SW480 (cell line): ENCODE data around the gene KLHL2.
"Not testable (repeated sequence)": the region's sequence is repeated elsewhere in the genome, so short reads cannot be mapped to it uniquely, and the experiment has no call there.

ENCODE experiments used
- DNase-seq: peaks from one replicate; pipeline ENCODE4 v3.0.0-alpha.2; 2016; ENCODE audit warnings: low spot score

KLHL2 gene, protein sequence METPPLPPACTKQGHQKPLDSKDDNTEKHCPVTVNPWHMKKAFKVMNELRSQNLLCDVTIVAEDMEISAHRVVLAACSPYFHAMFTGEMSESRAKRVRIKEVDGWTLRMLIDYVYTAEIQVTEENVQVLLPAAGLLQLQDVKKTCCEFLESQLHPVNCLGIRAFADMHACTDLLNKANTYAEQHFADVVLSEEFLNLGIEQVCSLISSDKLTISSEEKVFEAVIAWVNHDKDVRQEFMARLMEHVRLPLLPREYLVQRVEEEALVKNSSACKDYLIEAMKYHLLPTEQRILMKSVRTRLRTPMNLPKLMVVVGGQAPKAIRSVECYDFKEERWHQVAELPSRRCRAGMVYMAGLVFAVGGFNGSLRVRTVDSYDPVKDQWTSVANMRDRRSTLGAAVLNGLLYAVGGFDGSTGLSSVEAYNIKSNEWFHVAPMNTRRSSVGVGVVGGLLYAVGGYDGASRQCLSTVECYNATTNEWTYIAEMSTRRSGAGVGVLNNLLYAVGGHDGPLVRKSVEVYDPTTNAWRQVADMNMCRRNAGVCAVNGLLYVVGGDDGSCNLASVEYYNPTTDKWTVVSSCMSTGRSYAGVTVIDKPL

DNA sequence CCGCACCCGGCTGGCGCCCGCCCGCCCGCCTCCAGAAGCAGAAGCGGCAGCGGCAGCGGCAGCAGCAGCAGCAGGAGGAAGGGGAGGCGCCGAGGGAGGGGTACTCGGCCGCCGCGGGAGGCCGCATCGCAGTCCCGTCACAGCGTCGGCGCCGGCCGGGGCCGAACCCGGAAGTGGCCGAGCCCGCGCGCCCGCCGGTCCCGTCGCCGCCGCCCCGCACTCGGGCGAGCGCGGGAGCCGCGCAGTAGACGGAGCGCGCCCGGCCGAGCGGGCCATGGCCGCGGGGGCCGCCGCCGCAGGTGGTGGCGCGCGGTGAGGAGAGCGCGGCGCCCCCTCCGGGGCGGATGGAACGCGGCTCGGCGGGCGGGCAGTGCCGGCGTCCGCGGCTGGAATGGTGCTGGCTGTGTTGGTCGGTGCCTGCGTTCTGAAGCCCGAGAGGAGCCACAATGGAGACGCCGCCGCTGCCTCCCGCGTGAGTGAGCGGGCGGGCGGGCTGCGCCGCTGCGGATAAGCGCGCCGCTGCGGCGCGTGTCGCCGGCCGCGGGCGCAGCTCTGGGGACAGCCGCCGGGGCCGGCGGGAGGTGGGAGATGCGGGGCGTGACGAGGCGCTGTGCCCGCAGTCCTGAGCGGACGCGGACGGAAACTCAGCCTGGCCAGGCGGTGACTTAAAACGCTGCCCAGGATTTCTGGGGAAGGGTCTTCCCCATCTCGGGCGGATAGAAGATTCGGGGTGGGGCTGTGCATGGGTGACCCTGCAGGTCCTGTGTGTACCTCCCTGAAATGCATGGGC lies at the start of gene KLHL2:
KLHL2 (plus strand) TSS at position 131 of the 790 bp plus-strand sequence; CDS start at position 447, 316 bp downstream.
- DNase-seq, result peak; percentile 65

DNA sequence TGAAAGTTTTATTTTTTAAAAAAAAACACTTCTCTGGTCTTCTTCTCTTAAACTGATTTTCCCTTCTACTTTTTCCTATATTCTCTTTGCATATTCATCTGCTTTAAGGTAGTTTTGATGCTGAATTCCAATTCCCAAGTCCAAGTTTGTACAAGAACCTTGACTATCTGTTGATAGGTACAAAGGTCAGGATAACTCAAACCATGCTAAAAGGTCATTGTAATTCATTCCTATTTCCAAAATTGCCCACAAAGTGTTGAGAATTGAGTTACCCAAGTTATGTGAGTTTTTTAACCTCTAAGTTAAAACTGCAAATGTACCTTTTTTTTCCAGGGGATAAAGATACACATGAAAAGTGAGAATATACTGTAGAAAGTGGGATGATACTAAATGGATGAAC lies 48.6 kb upstream of the KLHL2 start:
- DNase-seq, result no peak

DNA sequence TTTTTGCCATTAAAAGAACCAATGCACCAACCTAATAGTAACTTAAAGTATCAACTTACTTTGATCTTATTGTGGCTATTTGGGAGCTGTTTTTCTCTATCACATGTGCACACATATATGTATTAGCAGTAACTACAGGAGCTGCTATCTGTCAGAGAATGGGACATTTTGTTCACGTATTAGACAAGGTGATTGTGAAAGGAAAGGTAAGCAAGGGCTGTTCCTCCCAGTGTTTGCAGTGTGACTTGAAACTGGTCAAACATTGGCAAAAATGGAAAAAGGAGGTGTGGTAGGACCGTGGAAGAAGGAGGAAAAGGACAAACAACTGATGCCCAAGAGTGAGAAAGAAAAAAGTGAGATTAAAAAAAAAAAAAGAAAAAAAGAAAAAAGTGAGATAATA lies 43.1 kb upstream of the KLHL2 start:
- DNase-seq, result no peak

DNA sequence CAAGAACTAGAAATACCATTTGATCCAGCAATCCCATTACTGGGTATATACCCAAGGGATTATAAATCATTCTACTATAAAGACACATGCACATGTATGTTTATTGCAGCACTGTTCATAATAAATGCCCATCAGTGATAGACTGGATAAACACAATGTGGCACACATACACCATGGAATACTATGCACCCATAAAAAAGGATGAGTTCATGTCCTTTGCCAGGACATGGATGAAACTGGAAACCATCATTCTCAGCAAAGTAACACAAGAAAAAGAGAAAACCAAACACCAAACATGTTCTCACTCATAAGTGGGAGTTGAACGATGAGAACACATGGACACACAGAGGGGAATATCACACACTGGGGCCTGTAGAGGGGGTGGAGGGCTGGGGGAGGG lies 40.5 kb upstream of the KLHL2 start:
- DNase-seq, result not testable (repeated sequence)

DNA sequence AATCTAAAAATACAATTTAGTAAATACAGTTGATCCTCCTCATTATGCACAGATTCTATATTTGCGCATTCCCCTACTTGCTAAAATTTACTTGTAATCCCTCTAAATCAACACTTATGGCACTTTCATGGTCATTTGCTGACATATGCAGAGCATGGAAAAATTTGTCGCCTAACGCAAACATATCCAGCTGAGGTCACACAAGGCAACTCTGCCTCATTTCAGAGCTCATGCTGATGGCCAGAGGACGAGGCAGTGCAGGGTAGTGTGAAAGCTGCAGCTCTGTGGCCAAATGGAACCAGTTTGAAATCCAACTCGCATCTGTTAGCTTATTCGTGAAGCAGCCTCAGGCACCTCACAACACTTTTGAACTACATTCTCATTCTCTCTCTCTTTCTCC lies 39.7 kb upstream of the KLHL2 start:
- no peak for DNase-seq

DNA sequence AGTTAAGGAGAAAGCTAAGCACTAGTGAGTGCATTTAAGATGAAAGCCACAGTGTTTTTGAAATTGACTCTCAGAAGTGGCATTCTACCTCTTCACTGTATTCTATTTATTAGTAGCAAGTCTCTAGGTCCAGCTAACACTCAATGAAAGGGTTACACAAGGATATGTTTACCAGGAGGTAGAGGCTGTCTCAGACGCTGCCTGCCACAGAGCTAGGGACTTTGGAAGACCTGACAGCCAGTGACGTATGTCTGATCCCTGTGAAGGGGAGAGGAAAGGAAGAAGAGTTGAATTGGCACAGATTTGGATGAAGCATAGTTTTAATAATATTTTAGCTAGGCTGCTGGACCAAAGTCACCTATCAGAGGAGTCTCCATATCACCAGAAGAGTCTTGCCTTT lies 36.5 kb upstream of the KLHL2 start:
- no peak for DNase-seq

DNA sequence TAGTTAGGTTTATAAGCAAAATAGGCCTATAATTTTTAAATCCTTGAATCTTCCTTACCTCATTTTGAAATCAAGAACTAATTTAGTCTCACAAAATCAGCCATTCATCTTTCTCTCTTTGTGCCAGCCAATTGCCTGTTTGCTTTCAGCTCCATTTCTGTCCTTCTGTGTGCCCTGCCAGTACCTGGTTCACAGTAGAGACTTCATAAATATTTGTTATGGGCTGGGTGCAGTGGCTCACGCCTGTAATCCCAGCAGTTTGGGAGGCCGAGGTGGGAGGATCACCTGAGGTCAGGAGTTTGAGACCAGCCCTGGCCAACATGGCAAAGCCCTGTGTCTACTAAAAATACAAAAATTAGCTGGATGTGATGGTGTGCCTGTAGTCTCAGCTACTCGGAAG lies 31.9 kb upstream of the KLHL2 start:
- not testable (repeated sequence) for DNase-seq

DNA sequence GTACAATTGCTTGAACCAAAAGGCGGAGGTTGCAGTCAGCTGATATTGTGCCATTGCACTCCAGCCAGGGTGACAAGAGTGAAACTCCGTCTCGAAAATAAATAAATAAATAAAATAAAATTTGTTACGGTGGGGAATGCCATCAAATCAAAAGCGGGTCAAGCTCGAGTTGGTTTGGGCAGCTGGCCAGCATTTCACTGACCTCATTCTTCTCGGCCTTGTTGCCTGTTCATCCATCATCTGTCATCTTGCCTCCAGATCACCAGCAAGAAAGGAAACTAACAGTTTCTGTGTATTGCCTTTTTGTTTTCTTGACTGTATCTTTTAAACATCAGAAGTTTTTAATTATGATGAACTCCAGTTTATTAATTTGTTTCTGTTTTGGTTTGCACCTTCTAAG lies 31.5 kb upstream of the KLHL2 start:
- no peak for DNase-seq

DNA sequence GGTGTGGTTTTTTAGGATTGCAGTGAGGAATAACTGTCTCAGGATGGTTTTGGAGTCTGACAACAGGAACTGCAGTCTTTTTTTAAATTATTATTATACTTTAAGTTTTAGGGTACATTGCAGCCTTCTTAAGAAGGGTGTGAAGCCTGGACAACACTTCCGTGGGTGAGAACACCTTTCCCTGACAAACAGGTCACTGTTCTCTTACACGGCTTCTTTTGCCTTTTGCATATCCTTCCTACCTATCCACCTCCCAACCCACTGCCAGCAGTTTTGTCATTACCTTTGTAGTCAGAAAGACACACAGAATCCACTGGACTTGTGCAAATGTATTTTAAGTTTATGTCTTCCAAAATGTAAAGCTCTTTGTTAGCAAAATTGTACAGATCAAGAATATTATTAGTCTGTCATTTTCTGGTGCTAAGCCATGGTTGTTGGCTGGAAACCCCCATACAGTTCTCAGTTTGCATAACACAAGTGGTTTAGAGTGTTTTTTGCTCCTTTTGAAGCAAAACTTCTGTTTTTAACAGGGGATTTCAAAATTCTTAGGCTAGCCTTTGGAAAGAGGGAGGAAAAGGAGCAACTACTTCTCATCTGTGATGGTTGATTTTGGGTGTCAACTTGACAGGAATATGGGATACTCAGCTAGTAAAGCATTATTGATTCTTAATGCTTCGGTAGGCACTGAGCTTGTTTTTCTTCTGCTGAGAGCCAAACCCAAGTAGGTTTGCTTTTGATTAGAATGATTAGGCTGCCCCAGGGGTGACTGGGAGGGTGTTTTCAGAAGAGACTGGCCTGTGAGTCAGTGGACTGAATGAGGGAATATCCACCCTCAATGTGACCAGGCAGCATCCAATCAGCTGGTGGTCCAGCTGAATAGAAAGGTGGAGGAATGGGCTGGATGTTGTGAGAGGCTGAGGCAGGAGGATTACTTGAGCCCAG lies 29.4 kb upstream of the KLHL2 start:
- DNase-seq, result no peak

DNA sequence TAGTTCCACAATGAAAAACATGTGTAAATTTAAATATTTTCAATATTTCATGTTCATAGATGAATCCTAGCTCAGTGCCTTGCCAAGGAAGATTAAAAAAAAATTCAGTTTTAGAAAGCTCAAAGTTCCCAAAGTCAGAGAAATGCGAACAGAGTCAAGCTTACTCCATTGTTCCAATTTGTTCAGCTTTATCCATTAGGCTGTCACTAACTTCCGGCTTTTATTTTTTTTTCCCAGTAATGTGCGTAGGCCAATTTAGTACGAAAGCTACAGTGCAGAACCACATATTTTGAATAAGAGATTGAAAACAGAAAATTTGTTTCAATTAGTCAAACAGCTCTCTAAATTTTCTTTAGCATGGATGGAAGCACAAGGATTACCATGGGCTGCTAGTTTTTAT lies 23.1 kb upstream of the KLHL2 start:
- DNase-seq, result no peak

DNA sequence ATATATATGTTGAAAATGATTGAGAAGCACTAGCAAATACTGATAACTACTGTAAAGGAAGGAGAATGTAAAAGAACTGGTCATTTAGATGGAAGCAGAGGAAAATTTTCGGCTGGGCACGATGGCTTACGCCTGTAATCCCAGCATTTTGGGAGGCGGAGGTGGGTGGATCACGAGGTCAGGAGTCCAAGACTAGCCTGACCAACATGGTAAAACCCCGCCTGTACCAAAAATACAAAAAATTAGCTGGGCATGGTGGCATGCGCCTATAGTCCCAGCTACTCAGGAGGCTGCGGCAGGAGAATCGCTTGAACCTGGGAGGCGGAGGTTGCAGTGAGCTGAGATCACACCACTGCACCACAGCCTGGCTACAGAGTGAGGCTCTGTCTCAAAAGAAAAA lies 22.4 kb upstream of the KLHL2 start:
- DNase-seq, result not testable (repeated sequence)

DNA sequence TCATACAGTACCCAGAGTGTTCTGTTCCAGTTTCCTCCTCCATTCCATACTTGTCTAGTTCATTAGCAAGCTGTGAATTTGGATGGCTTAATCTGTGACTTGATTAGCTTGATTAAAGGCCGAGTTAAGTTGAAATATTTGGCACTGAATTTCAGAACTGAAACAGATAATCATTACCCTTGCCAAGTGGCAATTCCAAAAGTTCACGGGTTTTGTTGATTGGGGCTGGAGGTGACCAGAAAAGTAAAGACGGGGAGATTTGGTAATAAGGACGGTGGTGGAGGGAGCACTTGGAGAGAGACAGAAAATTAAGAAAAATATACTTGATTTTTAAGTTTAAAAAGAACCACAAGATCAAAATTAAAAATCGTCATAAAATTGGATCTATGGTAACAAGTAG lies 21.9 kb upstream of the KLHL2 start:
- DNase-seq, result no peak

DNA sequence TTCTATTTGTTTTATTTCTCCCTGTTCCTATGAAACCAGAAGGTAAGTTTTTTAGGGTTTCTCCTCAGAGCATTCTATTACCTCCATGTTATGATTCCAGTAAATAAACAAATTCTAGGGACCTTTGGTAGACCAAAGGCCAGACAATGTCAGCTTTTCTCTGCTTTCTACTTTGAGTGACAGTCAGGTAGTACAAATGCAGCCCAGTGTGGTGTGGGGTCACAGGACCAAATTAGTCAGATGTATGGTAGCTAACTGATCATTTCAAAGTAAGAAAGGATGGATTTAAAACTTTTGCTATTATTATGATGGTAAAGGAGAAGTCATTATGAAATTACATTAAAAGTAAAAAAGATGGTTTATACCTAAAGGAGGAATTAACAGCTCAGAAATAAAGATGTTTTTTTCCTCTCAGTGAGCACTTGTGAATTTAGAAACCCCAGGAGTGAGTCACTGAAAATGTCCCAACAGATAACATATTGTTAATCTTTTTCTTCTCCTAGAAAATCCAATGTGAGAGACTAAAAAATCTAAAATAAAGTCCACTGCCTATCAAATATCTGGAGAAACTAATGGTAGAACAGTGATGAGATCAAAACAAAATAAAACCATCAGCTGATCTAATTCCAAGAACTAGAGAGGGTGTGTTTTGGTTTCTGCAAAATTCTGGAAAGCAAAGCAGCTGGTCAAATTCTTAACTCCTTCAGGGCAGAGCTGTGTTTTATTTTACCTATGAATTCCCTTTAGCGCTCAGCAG lies 16.6 kb upstream of the KLHL2 start:
- no peak for DNase-seq

DNA sequence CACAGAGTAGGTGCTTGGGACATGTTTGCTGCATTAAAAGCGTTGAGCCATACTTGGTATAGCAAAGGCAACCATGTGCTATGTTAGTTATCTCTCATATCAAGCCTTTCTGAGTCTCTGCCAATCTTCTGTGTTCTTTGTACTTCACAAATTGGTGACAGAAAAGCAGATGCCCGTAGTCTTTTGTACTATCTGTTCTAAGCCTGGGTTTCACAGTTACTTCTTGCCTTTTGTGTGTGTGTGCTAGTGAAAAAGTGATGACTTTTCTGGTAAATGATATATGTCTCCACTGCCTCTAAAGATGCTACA lies 16.1 kb upstream of the KLHL2 start:
- no peak for DNase-seq

DNA sequence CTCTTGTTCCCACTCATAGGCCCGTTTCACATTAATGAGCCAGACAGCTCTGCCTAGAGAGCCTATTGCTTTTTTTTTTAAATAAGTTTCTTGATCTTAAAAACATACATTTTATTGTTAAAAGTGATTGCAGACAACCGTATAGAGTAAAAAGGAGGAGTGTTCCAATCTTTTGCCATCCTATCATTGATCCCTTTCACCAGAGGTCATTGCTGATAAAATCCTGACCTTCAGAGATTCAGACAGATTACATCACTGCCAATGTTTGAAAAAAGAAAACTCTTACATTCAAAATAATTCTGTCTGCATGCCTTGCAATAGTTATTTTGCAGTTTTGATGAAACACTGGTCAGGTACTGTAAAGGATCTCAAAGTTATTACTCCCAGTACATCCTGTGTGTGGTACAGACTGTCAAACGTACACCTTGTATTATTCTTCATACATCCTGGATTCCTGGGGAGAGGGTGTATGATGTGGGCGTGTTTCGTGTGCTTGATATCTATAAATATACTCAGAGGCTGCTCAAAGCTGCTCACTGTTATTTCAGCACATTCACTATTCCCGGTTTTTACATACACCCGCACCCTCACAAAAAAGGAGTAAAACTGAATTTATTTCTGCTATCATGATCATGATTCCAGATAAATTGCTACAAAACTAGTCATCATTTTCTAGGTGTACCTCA lies 15.4 kb upstream of the KLHL2 start:
- DNase-seq, result no peak

DNA sequence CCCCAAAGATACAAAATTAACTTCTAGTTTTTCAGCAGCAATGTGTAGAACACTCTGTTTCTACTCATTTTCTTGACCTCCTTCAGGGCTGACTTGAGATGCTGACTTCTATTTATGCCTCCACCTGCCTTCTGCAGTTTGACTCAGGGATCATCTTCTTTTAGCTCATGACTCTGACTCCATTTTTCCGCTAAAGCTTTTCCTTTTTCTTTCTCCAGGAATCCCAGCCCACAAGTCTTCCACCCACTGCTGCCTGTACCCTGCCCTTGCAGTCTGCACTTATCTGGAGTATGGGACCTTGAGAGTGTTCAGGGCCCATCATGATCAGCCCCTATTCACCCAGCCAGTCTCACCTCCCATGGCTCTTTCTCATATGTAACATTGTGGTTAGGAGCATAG lies 14.9 kb upstream of the KLHL2 start:
- DNase-seq, result no peak

DNA sequence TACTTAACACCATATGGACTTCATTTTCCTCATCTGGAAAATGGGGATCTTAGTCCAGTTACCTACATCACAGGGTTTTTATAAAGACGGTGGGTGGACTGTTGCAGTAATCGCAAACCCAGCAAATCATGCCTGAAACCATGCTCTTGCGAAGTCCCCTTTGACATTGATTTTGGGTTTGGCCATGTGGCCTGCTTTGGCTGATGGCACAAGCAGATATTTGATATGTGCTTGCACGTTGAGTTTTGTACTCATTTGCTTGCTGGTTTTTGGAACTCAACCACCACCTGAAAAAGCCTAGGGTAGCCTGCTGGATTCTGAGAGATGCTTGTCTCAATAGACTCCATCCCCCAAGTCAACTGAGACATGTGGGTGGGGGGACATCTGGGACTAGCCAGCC lies 14.4 kb upstream of the KLHL2 start:
- DNase-seq, result no peak

DNA sequence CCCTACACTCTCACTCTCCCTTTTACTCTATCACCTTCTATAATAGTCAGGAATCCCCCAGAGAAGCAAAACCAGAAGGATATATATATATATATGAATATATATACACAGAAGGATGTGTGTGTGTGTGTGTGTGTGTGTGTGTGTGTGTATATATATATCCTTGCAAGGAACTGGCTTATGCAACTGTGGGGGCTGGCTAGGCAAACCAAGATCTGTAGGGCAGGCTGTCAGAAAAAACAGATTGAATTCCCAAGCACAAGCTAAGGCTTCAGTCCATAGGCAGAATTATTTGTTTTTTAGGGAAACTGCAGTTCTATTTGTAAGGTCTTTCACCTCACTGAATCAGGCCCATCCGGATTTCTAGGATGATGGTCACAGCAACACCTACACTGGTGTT lies 13.0 kb upstream of the KLHL2 start:
- DNase-seq, result no peak

DNA sequence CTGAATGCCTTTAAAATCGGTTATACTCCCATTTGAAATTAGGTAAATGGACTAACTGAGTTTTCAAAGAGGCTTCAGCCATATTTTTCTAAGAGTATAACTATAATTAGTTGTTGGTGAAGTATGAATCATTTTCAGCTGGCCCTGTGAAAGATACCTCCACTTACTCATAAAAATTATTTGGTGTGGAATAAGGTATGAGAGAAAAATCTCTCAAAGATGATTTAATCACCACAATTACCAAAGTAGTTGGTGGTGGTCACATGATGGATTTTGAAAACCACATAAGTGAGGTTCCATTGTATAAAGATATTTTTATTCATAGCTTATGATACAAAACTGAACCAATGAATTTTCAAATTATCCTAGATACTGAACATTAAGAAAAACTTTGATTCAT lies 9.0 kb upstream of the KLHL2 start:
- no peak for DNase-seq

DNA sequence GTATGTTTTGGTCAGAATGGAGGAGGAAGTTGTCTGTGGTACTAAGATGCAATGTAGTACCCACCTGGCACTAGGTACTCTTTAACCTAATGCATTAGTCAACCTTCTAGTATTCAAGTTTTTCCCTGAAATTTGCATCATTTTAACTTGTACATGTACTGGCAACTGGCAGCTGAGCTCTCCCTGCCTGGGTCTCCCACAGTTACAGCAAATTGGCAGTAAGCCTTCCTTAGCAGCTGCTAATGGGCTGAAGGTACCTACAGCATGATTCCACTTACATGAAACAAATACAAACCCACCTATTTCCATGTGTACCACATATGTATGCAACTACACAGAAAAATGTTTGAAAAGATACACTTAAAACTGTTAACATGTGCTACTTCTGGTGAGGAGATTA lies 8.1 kb upstream of the KLHL2 start:
- DNase-seq, result no peak

DNA sequence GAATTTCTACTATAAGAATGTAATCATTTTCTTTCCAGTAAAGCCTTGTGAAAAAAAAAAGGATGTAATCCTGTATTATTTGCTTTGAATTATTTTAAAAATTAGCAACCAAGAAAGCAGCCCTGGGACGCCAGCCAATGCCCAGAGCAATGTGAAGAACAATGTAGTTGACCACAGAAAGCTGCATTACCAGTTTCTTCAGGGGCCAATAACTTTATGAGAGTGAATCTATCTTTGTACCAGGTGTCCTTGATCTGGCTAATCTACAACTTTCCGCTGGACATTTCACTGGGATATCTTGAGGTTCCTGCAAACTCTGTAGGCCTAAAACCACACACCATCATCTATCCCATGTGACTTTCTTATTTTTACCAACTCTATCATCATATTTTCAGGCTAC lies 7.6 kb upstream of the KLHL2 start:
- no peak for DNase-seq
